ENCODE measurements around the gene UVRAG. TPM values are rescaled to one million over a fixed set of nuclear protein-coding genes. Genes with fewer than 3 reads are reported as not detected.

Gene UVRAG
- total and polyA plus RNA-seq, 2 of the 4 experiments (the other 2 are of a cell fraction) = 5.6 to 10.9 TPM

GRCh38 chr11:75982309-75982708 lies 167.3 kb downstream of the UVRAG start:
- Histone ChIP-seq H3K27ac (ENCODE audit: insufficient read depth, low read length) (no peak overlapping the region), H3K4ac (ENCODE audit: low read depth, low read length) (no peak overlapping the region), H3K79me1 (ENCODE audit: low read depth in 1 of 2, low read length in 2 of 2) (peaks cover 0 to 7% of the 10 kb centered on the region in 2 experiments; a peak in 1 of 4 replicates), H2BK120ac (ENCODE audit: low read depth, low read length) (no peak overlapping the region), H3K4me1 (ENCODE audit: control insufficient read depth, insufficient read depth, low read length) (no peaks in the 10 kb centered on the region), H3K36me3 (ENCODE audit: control insufficient read depth, insufficient read depth, low read length) (0 out of 2 replicates have a peak, but pooled peaks cover 2% of the 10 kb centered on the region), H4K5ac (ENCODE audit: low read depth, low read length) (no peak overlapping the region), H3K4me3 (ENCODE audit: insufficient read depth, low read depth, low read length) (no peak overlapping the region), H4K8ac (ENCODE audit: low read depth in 2 of 2, low read length in 2 of 2) (no peak overlapping the region), H2AK9ac (replicated peaks; ENCODE audit: low read depth, low read length, poor library complexity) (no peak overlapping the region), H3K4me2 (ENCODE audit: low read depth, low read length) (no peak overlapping the region), H4K20me1 (ENCODE audit: insufficient read depth, low read length) (no peaks in the 10 kb centered on the region), H2BK5ac (ENCODE audit: low read depth, low read length, poor library complexity, severe bottlenecking) (no peak overlapping the region), H3K27me3 (ENCODE audit: control insufficient read depth, insufficient read depth, low read length) (no peaks in the 10 kb centered on the region), H4K91ac (ENCODE audit: insufficient read depth, low read depth, low read length) (no peak overlapping the region), H3K9me1 (ENCODE audit: insufficient read depth, low read length) (no peaks in the 10 kb centered on the region), H3K23ac (ENCODE audit: low read depth, low read length) (no peak overlapping the region), H2BK20ac (ENCODE audit: low read depth, low read length) (no peak overlapping the region), H3K14ac (replicated peaks; ENCODE audit: low read depth, low read length) (no peak overlapping the region), H3K9me3 (ENCODE audit: control insufficient read depth, insufficient read depth, low read length) (no peaks in the 10 kb centered on the region), H3K56ac (ENCODE audit: extremely low read depth, insufficient read depth, low read length) (no peak overlapping the region), H3K18ac (ENCODE audit: low read depth, low read length) (no peak overlapping the region), H2AFZ (replicated peaks; ENCODE audit: low read length, poor library complexity) (no peak overlapping the region), H3K9ac (ENCODE audit: low read depth, low read length) (no peak overlapping the region), H2AK5ac (ENCODE audit: low read depth, low read length) (no peak overlapping the region), H2BK15ac (ENCODE audit: low read depth, low read length) (no peak overlapping the region)
- WGBS, 2 experiments (ENCODE audit: extremely low coverage in 2 of 2, insufficient read length in 1 of 2) = 60% methylated on average over 2 of the region's 4 CpGs; no CpG with 5 or more reads in 1 of the 2 experiments
- TF ChIP-seq NFE2L2 (IDR thresholded peaks at IDR 0.05; ENCODE audit: low read depth, low read length) (no peak), USF2 (IDR thresholded peaks at IDR 0.05; ENCODE audit: low read depth, low read length) (no peak), RAD21 (IDR thresholded peaks at IDR 0.05; ENCODE audit: low read length) (no peak), MAFK (IDR thresholded peaks at IDR 0.05; ENCODE audit: low read depth, low read length) (no peak), RCOR1 (IDR thresholded peaks at IDR 0.05; ENCODE audit: insufficient replicate concordance, low read length) (no peak), BHLHE40 (IDR thresholded peaks at IDR 0.05; ENCODE audit: low read depth, low read length) (no peak), SMC3 (IDR thresholded peaks at IDR 0.05; ENCODE audit: low read depth, low read length) (no peak), RFX5 (IDR thresholded peaks at IDR 0.05; ENCODE audit: low read depth, low read length) (no peak), MAZ (IDR thresholded peaks at IDR 0.05; ENCODE audit: borderline replicate concordance, low read depth, low read length) (no peak), CEBPB (IDR thresholded peaks at IDR 0.05; ENCODE audit: low read depth, low read length) (no peak), CHD1 (IDR thresholded peaks at IDR 0.05; ENCODE audit: low read depth, low read length) (no peak), MXI1 (IDR thresholded peaks at IDR 0.05; ENCODE audit: borderline replicate concordance, low read depth, low read length) (no peak), POLR2A (IDR thresholded peaks at IDR 0.05; ENCODE audit: low read depth, low read length) (no peak), ELK1 (IDR thresholded peaks at IDR 0.05; ENCODE audit: borderline replicate concordance, low read depth, low read length) (no peak)
- in situ Hi-C loops (cut with MboI; ENCODE audit: low sequenced_read_pairs) (no loop called here), dilution Hi-C loops (cut with HindIII; ENCODE audit: low sequenced_read_pairs, unreplicated experiment) (no loop called here), intact Hi-C loops (cut with micrococcal nuclease) (no loop called here)
- ATAC-seq (ENCODE audit: low read depth) (no peak), DNase-seq (no peak)
- POLR2A ChIA-PET (ENCODE audit: unreplicated experiment) = no interaction called here
- CTCF ChIA-PET = interaction anchor here (0.7 kb wide), 1 partner anchor 93 kb away, joined by 3 read pairs; no protein-coding TSS in a partner anchor
- no TSS peak for BruUV-seq (replicated peaks)

Measured in IMR-90 (cell line).